A549 treated with AZD9567 at 1 μM for 4 hours (cell line): ENCODE results near the gene MPST. TPM values are rescaled to one million over a fixed set of nuclear protein-coding genes. Genes with fewer than 3 reads are reported as not detected.

Experiments
- total RNA-seq: library from RNA; stranded (reverse); fragments of 200-300 nt; extraction: Qiagen RNA extraction; gene quantifications from 5 replicates; pipeline ENCODE4 v1.2.3, GENCODE V29; 2022; ENCODE audit not compliant: insufficient read depth

The MPST gene
- total RNA-seq = 37.2 to 75.7 TPM (median 68.1 TPM) in 5 replicates

DNA sequence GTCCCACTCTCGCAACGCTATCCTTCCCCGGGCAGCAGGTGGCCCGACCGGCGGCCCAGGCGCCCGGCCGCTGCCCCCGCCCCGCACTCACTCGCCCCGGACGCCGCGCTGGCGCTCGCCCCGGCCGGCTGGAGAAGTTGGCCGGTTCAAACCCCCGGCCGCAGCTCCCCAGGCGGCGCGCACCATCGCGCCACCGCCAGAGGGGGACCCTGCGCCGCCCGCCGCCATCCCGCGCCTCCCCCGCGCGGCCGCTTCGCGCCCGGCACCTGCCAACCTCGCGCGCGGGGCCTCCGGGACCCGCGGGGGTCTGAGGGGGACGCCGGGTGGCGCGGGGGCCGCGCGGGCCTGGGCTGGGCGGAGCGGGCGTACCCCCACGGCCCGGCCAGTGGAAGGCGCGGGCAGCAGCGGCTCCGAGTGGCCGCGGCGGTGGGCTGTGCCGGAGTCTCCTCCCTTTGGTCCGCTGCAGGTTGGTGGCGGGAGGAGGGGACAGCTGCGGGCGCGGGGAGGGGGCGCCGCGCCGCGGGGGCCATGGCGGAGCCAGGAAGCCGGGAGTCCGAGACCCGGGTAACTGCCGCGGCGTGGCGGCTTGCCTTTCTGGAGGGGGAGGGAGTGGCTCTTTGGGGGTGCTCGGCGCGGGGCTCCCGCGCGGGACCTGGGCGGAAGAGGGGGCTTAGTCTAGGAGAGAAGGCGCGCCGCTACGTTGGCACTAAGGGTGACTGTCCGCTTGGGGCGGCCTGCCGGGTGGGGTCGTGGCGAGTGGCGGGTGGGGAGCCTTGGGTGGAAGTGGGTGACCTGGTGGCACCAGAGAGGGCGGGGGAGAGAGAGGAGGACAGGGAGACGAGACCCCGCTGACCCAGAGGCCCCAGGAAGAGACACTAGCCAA, at the start of gene MPST, which contains the start of gene TST:
MPST (plus strand) TSS at position 434 of the 883 bp plus-strand sequence; CDS start at position 529, 95 bp downstream.
TST (minus strand) TSS at position 139 of the 883 bp plus-strand sequence. CDS start 715 bp downstream, outside the sequence.

GRCh38 chr22:37051391-37052385, 32.1 kb downstream of the MPST start, which contains the start of gene KCTD17:
Gene KCTD17 (plus strand): TSS chr22:37051742. CDS start chr22:37051761, 19 bp downstream.

Other genes with a start within 250 kb of the MPST start
- 2.5 to 21.2 TPM (median 20.7 TPM) in 5 replicates for gene IFT27, start 243.6 kb upstream of the MPST start, total RNA-seq
- not detected in 5 replicates for gene PVALB, start 202.7 kb upstream of the MPST start, total RNA-seq
- gene NCF4, start 158.7 kb upstream of the MPST start, total RNA-seq = 0.05 TPM in 1 of 5 replicates, not detected in the others
- gene CSF2RB, start 106.1 kb upstream of the MPST start, total RNA-seq = not detected in 5 replicates
- gene TST, start 295 bp upstream of the MPST start, total RNA-seq = 35.8 to 66.3 TPM (median 63.6 TPM) in 5 replicates
- gene KCTD17, start 32.0 kb downstream of the MPST start, total RNA-seq = 23.2 to 27.7 TPM (median 25.0 TPM) in 5 replicates
- gene TMPRSS6, start 90.0 kb downstream of the MPST start, total RNA-seq = 0.02 to 0.13 TPM (median 0.09 TPM) in 3 of 5 replicates, not detected in the others
- 0.04 to 0.09 TPM (median 0.05 TPM) in 4 of 5 replicates, not detected in the other for gene IL2RB, start 130.2 kb downstream of the MPST start, total RNA-seq
- gene C1QTNF6, start 168.5 kb downstream of the MPST start, total RNA-seq = 4.8 to 10.0 TPM (median 8.6 TPM) in 5 replicates
- not detected in 5 replicates for gene SSTR3, start 192.7 kb downstream of the MPST start, total RNA-seq
- gene RAC2, start 224.5 kb downstream of the MPST start, total RNA-seq = 0.05 to 0.15 TPM (median 0.13 TPM) in 3 of 5 replicates, not detected in the others